DMS79 treated with DMSO at 0.1 percent for 48 hours (cell line): ENCODE measurements around the gene LARGE1.

Source experiments
- DNase-seq: peaks from one replicate; lab custom pipeline; 2025; lab: John Stamatoyannopoulos, UW

LARGE1 gene

DNA sequence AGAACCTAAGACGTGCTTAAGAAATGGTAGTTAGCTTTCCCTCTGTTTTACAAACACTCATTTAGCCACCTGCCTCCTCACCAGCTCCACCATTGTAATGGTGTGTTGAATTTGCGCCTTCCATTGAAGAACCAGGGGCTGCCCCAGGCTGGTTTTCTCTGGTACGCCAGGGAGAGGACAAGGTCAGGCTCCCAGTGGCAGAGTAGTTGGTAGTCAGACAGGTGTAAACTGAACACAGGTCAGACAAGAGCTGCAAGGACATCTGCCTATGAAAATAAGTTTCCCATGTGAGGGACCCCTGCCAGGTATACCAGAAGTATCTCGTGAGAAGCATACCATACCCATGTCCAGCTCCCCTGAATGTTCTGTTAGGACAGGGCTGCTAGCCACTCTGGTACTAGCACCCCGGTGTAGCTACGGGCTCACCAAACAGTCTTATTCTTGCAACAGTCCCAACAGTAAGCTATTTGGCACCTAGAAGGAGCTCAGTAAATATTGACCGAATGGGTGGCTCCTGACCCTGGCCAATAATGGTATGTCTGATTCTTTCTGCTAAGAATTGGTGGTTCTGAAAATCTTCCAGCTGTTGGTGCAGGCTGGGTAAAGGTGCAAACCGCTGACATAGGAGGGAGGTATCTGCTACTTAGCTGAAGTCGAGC lies 359.0 kb downstream of the LARGE1 start:
- DNase-seq: no peak

DNA sequence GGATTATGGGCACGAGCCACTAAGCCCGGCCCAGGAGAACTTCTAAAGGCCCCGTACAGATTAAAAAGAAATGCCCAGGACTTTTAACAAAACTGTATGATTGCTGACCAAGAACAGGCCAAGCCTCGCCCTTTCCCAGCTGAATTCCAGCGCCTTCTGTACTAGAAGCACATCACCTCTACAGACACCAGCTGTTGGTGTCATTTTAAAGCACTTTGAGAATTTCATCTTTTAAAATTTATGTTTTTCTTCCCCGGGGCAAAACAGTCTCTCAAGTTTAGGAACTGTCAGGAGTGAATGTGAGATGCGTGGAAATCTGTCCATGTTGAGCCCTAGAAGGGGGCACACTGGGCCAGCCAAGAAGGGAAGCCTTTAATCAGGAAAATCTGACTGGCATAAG lies 362.4 kb downstream of the LARGE1 start:
- no peak for DNase-seq

DNA sequence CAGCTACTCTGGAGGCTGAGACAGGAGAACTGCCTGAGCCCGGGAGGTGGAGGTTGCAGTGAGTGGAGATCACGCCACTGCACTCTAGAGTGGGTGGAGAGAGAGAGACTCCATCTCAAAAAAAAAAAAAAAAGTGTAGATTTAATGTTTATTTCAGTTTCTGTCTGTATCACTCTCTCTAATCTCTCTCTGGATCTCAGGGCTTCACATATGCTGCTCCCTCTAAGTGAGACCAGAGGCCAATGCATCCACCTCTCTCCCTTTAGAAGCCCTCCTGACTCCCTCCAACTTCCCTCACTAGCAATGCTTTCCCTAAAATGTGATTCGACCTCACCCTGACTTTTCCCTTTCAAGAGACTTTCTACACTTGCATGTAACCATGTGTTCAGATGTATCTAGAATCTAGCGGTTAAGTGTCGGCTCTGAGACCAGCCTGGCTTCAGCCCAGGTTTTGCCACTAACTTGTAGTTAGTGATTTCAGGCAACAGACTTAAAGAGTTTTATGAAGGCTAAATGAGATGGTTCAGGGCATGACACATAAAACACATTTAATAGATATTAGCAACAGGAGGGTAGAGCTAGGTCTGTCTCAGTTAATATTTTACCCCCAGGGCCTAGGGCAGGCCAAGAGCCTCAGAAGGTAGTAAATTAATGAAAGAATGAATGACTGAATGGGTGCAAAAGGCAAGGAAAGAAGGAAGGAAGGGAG lies 364.3 kb downstream of the LARGE1 start:
- no peak for DNase-seq

GRCh38 chr22:33553493-33553892 lies 366.8 kb downstream of the LARGE1 start:
- DNase-seq: no peak

- no peak for DNase-seq
These were observed 375.6 kb downstream of the LARGE1 start for GRCh38 chr22:33544707-33545106.

DNA sequence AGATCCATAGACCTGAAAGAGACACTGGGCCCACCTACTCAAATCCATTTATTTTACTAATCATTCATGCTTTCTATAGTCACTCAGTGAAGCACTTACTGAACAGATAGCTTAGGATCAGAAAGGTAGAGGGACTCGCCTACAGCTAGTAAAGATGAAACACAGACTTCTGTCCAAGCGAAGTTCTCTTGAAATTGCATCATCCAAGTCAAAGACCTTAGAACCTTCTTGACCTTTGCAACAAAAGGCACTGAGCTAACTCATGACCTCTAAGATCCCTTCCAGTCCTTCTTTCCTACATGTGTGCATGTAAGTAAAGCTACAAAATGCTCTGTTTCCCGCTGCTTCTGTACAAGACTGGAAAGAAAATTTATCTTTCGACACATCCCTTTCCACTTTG lies 377.6 kb downstream of the LARGE1 start:
- DNase-seq: no peak

- DNase-seq: no peak
These were observed 378.1 kb downstream of the LARGE1 start for GRCh38 chr22:33542153-33542552.

DNA sequence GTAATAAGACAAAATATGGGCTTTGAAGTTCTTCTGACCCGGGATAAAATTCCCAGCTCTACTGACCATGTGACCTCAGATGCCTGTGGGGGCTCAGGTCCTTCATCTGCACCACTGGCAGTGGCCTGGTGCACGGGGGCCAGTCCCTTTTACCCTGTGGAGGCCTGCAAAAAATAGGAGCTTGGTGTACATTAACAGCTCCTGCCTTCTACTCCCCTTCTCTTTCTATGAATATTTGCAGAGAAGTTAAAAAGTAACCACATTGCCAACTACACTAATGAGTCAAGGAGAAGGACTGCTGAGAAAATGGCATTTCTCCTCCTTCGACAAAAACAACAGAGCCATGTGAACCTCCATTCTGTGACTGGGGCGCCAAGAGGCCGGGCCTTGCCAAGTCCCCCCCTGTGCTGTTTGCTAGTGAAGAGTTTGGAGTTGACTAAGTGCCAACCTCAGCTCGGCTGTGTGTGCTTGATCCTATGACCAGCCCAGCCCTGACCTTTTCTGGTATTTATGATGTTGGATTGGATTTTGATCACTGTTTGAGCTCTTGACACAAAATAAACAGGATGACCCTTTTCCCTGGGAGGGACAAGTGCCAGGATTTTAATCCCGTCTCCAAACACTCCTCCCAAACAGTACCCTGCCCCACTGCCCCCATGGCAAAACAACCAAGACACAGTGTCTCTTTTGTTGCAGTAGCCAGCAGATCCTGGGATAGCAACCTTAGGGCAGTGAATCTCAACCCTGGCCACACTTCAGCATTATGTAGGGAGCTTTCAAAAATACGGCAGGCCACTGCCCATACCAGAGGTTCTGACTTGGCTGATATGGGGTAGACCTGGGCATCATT lies 380.1 kb downstream of the LARGE1 start:
- peak; percentile 18 for DNase-seq

- DNase-seq: no peak
These were observed 380.9 kb downstream of the LARGE1 start for GRCh38 chr22:33539202-33539901.

DNA sequence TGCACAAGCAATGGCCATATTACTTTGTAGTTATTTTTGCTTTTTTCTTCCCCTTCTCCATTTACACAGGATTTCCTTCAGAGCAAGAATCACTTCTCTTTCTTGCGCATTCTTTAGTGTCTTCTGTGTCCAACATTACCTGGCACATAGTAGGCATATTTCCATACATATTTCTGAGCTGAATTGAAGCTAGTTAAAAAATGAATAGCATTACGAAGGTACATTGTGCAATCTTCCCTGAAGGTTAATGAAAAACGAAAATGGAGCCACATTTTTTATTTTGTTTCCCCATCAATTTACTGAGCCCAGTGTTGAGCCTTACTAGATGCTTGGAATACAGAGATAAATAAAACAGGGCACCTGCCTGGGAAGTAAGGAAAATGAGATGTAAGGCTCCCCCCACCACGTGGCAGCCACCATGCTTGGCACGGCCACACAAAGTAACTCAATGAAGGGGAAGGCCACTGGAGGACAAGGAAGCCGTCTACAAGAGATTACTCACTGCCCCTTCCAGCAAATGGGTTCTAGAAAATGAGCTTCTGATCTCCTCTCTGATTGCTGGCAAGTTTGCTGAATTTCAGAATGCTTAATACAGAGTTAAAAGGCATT lies 381.9 kb downstream of the LARGE1 start:
- no peak for DNase-seq

DNA sequence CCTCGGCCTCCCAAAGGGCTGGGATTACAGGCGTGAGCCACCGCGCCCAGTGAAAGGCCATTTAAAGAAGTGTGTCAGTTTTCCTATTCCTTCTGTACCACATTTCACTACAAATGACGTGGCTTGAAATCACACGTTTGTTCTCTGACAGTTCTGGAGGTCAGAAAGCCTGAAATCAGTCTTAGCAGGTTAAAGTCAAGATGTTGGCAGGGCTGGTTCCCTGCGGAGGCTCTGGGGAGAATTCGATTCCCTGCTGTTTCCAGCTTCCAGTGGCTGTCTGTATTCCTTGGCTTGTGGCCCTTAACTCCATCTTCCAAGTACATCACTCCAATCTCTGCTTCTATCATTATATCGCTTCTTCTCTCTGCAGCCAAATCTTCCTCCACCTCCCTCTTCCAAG lies 383.2 kb downstream of the LARGE1 start:
- no peak for DNase-seq

GRCh38 chr22:33535937-33536875 lies 384.1 kb downstream of the LARGE1 start:
- DNase-seq: no peak

DNA sequence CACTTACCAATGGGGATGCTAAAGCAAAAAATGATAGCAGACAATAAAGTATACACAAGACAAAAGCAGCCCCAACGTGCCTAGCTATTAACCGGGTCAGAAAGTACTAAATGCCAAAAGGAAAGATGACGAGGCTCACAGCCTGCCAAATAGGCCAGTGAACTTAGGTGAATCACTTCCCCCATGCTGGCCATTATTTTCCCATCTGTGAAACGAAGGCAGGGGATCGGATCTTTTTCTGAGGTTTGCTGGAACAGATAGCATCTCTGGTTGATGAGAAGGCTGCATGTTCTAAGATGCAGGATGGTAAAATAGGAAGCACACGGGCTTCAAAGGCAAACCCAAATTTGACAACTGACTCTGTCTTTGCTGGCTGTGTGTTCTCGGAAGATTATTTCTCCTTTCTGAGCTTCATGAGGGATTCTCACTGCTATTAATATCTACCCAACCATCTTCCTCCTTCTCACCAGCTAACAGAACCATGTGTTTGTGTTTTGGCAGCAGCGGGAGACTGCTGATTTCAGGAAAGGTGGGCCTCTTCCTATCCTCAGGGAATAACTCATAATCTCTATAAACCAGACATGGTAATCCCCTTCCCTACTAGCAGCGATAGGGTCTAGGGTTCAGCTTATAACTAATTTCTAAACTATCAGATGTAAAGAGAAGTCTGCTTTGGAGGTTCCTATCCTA lies 390.7 kb downstream of the LARGE1 start:
- DNase-seq: no peak

- no peak for DNase-seq
These were observed 392.1 kb downstream of the LARGE1 start for GRCh38 chr22:33528183-33528582.

- DNase-seq: no peak
These were observed 393.7 kb downstream of the LARGE1 start for GRCh38 chr22:33526434-33527107.

- DNase-seq: no peak
These were observed 395.6 kb downstream of the LARGE1 start for GRCh38 chr22:33524511-33525260.

DNA sequence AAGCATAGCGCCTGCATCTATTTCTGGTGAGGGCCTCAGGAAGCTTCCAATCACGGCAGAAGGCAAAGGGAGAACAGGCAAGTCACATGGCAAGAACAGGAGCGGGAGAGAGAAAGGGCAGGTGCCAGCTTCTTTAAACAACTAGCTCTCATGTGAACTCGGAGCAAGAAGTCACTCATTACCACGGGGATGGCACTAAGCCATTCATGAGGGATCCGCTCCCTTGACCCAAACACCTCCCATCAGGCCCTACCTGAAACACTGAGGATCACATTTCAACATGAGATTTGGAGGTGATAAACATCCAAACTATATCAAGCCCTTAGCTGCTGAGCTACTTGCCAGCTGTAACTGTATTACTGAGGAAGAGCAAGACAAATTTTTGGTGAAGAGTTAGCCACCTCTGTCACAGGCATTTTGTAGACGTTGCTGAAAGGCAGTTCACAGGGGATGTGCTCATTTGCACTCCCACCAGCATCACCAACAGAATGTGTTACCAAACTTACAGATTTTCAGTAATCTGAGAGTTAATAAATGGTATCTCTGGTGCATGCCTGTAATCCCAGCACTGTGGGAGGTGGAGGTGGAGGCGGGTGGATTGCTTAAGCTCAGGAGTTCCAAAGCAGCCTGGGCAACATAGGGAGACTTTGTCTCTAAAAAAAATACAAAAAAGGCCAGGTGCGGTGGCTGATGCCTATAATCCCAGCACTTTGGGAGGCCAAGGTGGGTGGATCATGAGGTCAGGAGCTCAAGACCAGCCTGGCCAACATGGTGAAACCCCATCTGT lies 398.2 kb downstream of the LARGE1 start:
- DNase-seq: no peak
